PC-9 (cell line): Measurements from ENCODE around the gene ANKRD35. TPM values are rescaled to one million over a fixed set of nuclear protein-coding genes. Genes with fewer than 3 reads are reported as not detected.

Experiments used
- BruUV-seq: library from RNA; stranded (reverse); fragments of 400-500 nt; replicated peaks from 2 replicates; lab custom pipeline; 2021; lab: Mats Ljungman, UMichigan
- CTCF ChIA-PET: fragments of 300-600 bp; sonication (Branson Sonifier 250); formaldehyde crosslinking; loops from one replicate; lab custom pipeline; 2022; ENCODE audit warnings: antibody characterized with exemption; lab: Charles Lee
- POLR2A ChIA-PET: fragments of 300-600 bp; sonication (Branson Sonifier 250); formaldehyde crosslinking; loops from one replicate; lab custom pipeline; 2022; ENCODE audit warnings: antibody characterized with exemption; ENCODE audit not compliant: unreplicated experiment; lab: Charles Lee
- DNase-seq, 2 experiments: peaks; one replicate each; pipeline versions ENCODE4 v3.0.0 to v3.0.0-alpha.2; 2015 to 2022; ENCODE audit warnings: mixed read lengths in 1 of 2
- H2AFZ ChIP-seq: fragments of 200-600 bp; sonication (generic); 2 replicates; pipeline ENCODE4 v1.8.1; 2017; ENCODE audit warnings: antibody characterized with exemption
- H3F3A ChIP-seq: fragments of 200-600 bp; sonication (generic); 2 replicates; pipeline ENCODE4 v1.8.1; 2017; ENCODE audit warnings: antibody characterized with exemption, mild to moderate bottlenecking, low read depth; ENCODE audit not compliant: insufficient read depth
- H3K27ac ChIP-seq: fragments of 200-600 bp; sonication (generic); 2 replicates; pipeline ENCODE4 v1.6.1; 2016; ENCODE audit warnings: mixed run types
- H3K27me3 ChIP-seq: fragments of 200-600 bp; sonication (generic); 2 replicates; pipeline ENCODE4 v1.6.1; 2016; ENCODE audit warnings: low read depth, mixed run types; ENCODE audit not compliant: insufficient read depth
- H3K36me3 ChIP-seq: fragments of 200-600 bp; sonication (generic); 2 replicates; pipeline ENCODE4 v1.6.1; 2016; ENCODE audit warnings: low read depth, mixed run types
- H3K4me1 ChIP-seq: fragments of 200-600 bp; sonication (generic); replicated peaks from 2 replicates; pipeline ENCODE4 v1.6.1; 2016; ENCODE audit warnings: mixed run types; ENCODE audit not compliant: insufficient read depth
- H3K4me2 ChIP-seq: fragments of 200-600 bp; sonication (generic); 2 replicates; pipeline ENCODE4 v1.6.1; 2017; ENCODE audit warnings: mixed run types
- H3K4me3 ChIP-seq: fragments of 200-600 bp; sonication (generic); 2 replicates; pipeline ENCODE4 v1.6.1; 2016; ENCODE audit warnings: mixed run types
- H3K79me2 ChIP-seq: fragments of 200-600 bp; sonication (generic); 2 replicates; pipeline ENCODE4 v1.6.1; 2017; ENCODE audit warnings: low read depth, mixed run types
- H3K9me2 ChIP-seq: fragments of 200-600 bp; sonication (generic); 2 replicates; pipeline ENCODE4 v1.8.1; 2017; ENCODE audit warnings: mild to moderate bottlenecking; ENCODE audit not compliant: insufficient read depth
- H3K9me3 ChIP-seq: fragments of 200-600 bp; sonication (generic); 2 replicates; pipeline ENCODE4 v1.8.1; 2016; ENCODE audit warnings: low read depth; ENCODE audit not compliant: insufficient read depth
- H4K20me1 ChIP-seq: fragments of 200-600 bp; sonication (generic); 2 replicates; pipeline ENCODE4 v1.8.1; 2017; ENCODE audit not compliant: insufficient read depth
- EZH2 ChIP-seq: fragments of 200-600 bp; sonication (generic); IDR thresholded peaks from 2 replicates; pipeline ENCODE4 v1.8.0; 2017; ENCODE audit warnings: antibody characterized with exemption, low read depth
- intact Hi-C: fragments of 100-400 bp; cut with micrococcal nuclease; formaldehyde crosslinking; loops from one replicate; pipeline ENCODE4 v1.10.0; 2022; ENCODE audit not compliant: unreplicated experiment
- total RNA-seq: library from RNA; stranded (reverse); gene quantifications from 2 replicates; pipeline ENCODE4 v1.2.3, GENCODE V29; 2021
- TF ChIP-seq, protein P1 (sequence below): fragments of 200-600 bp; sonication (generic); conservative IDR thresholded peaks from 2 replicates; pipeline ENCODE4 v1.6.1; 2017; ENCODE audit warnings: mixed run types, antibody characterized with exemption, mild to moderate bottlenecking, moderate library complexity

ANKRD35 gene
- total RNA-seq, 1 experiment from 2014 or later = 1.2 TPM

DNA sequence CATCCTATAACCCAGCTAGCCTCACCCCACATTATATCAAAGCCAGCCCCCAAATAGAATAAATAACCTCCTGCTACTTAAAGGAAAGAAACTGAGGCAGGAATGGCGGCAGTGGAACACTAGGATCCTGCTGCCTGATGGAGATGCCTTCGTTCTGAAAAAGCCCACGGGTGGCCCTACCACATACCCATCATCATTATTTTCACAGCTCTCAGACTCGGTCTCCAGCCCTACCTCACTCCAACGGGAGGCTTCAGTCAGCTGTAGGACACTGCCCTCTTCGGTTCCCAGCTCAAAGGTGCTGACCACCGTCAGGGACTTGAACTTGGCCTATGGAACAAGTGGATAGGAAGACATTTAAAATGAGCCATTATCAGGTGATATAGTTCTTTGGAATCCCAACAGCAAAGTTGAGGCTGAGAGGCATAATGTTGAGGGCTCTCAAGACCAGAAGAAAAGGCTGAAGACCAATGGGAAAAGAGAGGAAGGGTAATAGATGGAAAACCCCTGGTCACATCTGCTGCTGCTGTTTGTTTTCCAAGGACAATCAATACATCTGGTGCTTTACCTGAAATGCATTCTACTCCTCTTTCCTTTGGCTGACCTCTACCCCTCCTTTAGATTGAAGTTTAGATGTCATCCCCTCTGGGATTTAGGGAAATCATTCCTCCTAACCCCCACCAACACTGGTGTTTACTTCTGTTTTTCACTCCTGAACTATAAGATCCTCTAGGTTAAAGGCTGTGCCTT, 7.8 kb upstream of the ANKRD35 start:
- H3K9me3 ChIP-seq = no peaks in the 10 kb centered on the region
- CTCF ChIA-PET = interaction anchor here (2.6 to 3.8 kb wide), 2 partner anchors 16 to 35 kb away, joined by 24 to 29 read pairs; partner anchors contain the start of genes ITGA10 and PIAS3

DNA sequence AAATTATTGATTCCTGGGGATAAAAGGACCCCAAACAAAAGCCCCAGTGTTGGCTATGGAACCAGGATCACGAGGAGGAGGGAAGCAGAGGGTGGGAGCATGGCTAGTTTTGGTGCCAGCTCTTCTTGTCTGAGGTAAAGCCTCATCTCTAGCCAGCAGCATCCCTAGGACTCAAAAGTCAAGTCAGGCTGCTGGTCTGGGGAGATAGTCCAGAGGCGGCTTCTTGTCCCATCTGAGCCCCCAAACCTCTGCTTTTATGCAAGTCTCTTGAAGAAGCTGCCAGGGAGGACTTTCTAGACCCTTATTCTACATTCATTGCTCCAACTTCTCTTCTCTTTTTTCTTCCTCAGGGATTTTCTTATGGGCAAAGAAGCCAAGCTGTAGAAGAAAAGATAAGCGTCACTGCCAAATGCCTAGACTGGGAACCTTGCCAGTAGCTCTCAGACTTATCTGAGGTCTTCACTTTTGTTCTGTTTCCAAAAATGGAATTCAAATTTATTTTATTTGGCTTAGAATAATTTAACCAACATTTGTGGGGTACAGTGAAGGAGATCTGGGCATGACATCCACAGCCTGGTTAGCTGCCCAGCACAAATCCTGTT, 6.9 kb upstream of the ANKRD35 start:
- intact Hi-C loops = loop anchor here (1.0 kb wide), 6 partner anchors 18 to 118 kb away; partner anchors contain the start of genes ITGA10, NUDT17 and PIAS3
- POLR2A ChIA-PET = interaction anchor here (0.8 to 1.6 kb wide), 4 partner anchors 33 to 87 kb away, joined by 5 to 19 read pairs (median 8); partner anchors contain the start of genes ANKRD34A, PIAS3 and POLR3GL
- Histone ChIP-seq H2AFZ (0 out of 2 replicates have a peak overlapping the region, but pooled peaks have one; percentile 28), H3K4me2 (peak overlapping the region; percentile 65), H3K27ac (peak overlapping the region; percentile 65), H3K9me2 (no peaks in the 10 kb centered on the region), H4K20me1 (no peaks in the 10 kb centered on the region), H3F3A (peaks cover 30% of the 10 kb centered on the region), H3K27me3 (no peaks in the 10 kb centered on the region), H3K9me3 (no peaks in the 10 kb centered on the region), H3K4me1 (peaks cover 46% of the 10 kb centered on the region), H3K79me2 (no peaks in the 10 kb centered on the region), H3K4me3 (no peak overlapping the region), H3K36me3 (no peaks in the 10 kb centered on the region)
- no peak for DNase-seq
- CTCF ChIA-PET = interaction anchor here (0.9 to 3.8 kb wide), 13 partner anchors 17 to 140 kb away, joined by 3 to 29 read pairs (median 5); partner anchors contain the start of genes ITGA10, LIX1L, NUDT17 and PIAS3
- TSS peak; percentile 77 for BruUV-seq
- TF ChIP-seq, protein P1, sequence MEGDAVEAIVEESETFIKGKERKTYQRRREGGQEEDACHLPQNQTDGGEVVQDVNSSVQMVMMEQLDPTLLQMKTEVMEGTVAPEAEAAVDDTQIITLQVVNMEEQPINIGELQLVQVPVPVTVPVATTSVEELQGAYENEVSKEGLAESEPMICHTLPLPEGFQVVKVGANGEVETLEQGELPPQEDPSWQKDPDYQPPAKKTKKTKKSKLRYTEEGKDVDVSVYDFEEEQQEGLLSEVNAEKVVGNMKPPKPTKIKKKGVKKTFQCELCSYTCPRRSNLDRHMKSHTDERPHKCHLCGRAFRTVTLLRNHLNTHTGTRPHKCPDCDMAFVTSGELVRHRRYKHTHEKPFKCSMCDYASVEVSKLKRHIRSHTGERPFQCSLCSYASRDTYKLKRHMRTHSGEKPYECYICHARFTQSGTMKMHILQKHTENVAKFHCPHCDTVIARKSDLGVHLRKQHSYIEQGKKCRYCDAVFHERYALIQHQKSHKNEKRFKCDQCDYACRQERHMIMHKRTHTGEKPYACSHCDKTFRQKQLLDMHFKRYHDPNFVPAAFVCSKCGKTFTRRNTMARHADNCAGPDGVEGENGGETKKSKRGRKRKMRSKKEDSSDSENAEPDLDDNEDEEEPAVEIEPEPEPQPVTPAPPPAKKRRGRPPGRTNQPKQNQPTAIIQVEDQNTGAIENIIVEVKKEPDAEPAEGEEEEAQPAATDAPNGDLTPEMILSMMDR = no peak
- no peak for TF ChIP-seq EZH2

More for the DNA sequence above, 7.8 kb upstream of the ANKRD35 start:
- Histone ChIP-seq H3F3A (peaks cover 26% of the 10 kb centered on the region), H3K4me1 (peaks cover 41% of the 10 kb centered on the region), H3K27ac (no peak overlapping the region), H3K4me2 (no peak overlapping the region), H3K27me3 (no peaks in the 10 kb centered on the region), H3K4me3 (no peak overlapping the region), H3K36me3 (no peaks in the 10 kb centered on the region), H3K9me2 (no peaks in the 10 kb centered on the region), H4K20me1 (no peaks in the 10 kb centered on the region), H3K79me2 (no peaks in the 10 kb centered on the region), H2AFZ (no peak overlapping the region)
- POLR2A ChIA-PET = no interaction called here
- no peak for TF ChIP-seq EZH2
- TF ChIP-seq, protein P1 = no peak
- no peak for DNase-seq
- intact Hi-C loops = no loop called here
- BruUV-seq = no TSS peak
